Neural crest cell (in vitro differentiated cells): ENCODE measurements around the gene CYB561A3. TPM values are rescaled to one million over a fixed set of nuclear protein-coding genes. Genes with fewer than 3 reads are reported as not detected.

Experiments used
- DNase-seq: peaks from one replicate; pipeline ENCODE4 v3.0.0; 2021; ENCODE audit warnings: low read depth, mixed read lengths, low spot score
- H3K27ac Mint-ChIP-seq: one replicate; pipeline ENCODE4 v1.8.0; 2021; ENCODE audit warnings: mild to moderate bottlenecking, mixed read lengths; ENCODE audit not compliant: unreplicated experiment
- H3K27me3 Mint-ChIP-seq: 2 replicates; pipeline ENCODE4 v1.8.0; 2021; ENCODE audit warnings: low read depth, mild to moderate bottlenecking, mixed read lengths
- H3K36me3 Mint-ChIP-seq: 2 replicates; pipeline ENCODE4 v1.8.0; 2021; ENCODE audit warnings: low read depth, mild to moderate bottlenecking, mixed read lengths
- H3K4me1 Mint-ChIP-seq: 2 replicates; pipeline ENCODE4 v1.8.0; 2021; ENCODE audit warnings: mixed read lengths
- H3K4me3 Mint-ChIP-seq: one replicate; pipeline ENCODE4 v1.8.0; 2021; ENCODE audit warnings: mild to moderate bottlenecking, mixed read lengths
- H3K9me3 Mint-ChIP-seq: 2 replicates; pipeline ENCODE4 v1.8.0; 2021; ENCODE audit warnings: mixed read lengths
- CTCF ChIP-seq: fragments of 200-600 bp; sonication (generic); conservative IDR thresholded peaks from 2 replicates; pipeline ENCODE4 v1.5.0; 2021; ENCODE audit warnings: antibody characterized with exemption, mild to moderate bottlenecking
- total RNA-seq: library from RNA; stranded (reverse); gene quantifications from 2 replicates; pipeline ENCODE4 v1.2.1, GENCODE V29; 2021

The CYB561A3 gene
- total RNA-seq, 1 donor from 2014 or later: 28.9 TPM

GRCh38 chr11:61403658-61404057, 42.0 kb upstream of the CYB561A3 start:
- Mint-ChIP-seq H3K27me3 (no peaks in the 10 kb centered on the region), H3K4me1 (no peaks in the 10 kb centered on the region), H3K4me3 (no peak overlapping the region), H3K36me3 (peaks cover 12% of the 10 kb centered on the region), H3K9me3 (no peaks in the 10 kb centered on the region), H3K27ac (no peak overlapping the region)
- no peak for DNase-seq
- no peak for TF ChIP-seq CTCF

DNA sequence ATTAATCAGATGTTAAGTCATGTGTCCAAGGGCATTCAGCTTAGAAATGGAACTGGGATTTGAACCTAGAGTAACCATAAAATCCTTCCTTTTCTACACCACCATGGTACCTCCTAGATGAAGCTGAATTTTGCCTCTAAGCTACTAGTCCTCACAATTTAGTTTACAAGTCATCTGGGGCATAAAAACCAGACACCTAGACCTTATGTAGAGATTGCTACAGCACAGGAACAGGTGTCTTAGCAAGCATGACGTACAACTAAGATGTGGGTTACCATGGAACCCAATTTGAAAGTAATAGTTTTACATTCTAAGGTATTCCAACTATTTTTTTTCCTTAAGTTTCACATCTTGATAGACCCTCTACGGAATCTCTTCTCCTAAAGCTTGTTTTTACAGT, 39.9 kb upstream of the CYB561A3 start:
- no peak for TF ChIP-seq CTCF
- no peak overlapping the region for H3K4me3 Mint-ChIP-seq
- no peak for DNase-seq
- no peaks in the 10 kb centered on the region for H3K27me3 Mint-ChIP-seq
- H3K9me3 Mint-ChIP-seq: no peaks in the 10 kb centered on the region
- peaks cover 9% of the 10 kb centered on the region for H3K36me3 Mint-ChIP-seq
- no peaks in the 10 kb centered on the region for H3K4me1 Mint-ChIP-seq
- no peak overlapping the region for H3K27ac Mint-ChIP-seq

DNA sequence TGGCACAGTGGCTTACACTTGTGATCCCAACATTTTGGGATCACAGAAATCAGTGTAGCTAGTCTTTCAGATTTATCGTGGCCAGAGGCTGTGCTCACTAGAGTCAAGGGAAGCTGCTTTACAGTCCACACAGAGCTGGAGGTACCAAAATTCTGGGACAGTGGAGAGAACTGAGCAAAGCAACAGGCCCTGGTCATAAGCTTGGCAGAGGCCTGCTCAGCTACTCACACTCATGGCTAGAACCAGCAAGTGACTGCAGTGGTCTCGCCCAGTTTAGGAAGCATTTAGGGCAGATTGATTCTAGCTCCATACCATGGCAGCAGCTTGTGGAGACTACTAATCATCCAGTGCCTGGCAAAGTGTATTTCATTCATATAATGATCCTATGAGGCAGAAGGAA, 39.5 kb upstream of the CYB561A3 start:
- no peak for DNase-seq
- H3K4me1 Mint-ChIP-seq: no peaks in the 10 kb centered on the region
- H3K4me3 Mint-ChIP-seq: no peak overlapping the region
- H3K36me3 Mint-ChIP-seq: peaks cover 9% of the 10 kb centered on the region
- H3K9me3 Mint-ChIP-seq: no peaks in the 10 kb centered on the region
- H3K27ac Mint-ChIP-seq: no peak overlapping the region
- no peaks in the 10 kb centered on the region for H3K27me3 Mint-ChIP-seq
- no peak for TF ChIP-seq CTCF

DNA sequence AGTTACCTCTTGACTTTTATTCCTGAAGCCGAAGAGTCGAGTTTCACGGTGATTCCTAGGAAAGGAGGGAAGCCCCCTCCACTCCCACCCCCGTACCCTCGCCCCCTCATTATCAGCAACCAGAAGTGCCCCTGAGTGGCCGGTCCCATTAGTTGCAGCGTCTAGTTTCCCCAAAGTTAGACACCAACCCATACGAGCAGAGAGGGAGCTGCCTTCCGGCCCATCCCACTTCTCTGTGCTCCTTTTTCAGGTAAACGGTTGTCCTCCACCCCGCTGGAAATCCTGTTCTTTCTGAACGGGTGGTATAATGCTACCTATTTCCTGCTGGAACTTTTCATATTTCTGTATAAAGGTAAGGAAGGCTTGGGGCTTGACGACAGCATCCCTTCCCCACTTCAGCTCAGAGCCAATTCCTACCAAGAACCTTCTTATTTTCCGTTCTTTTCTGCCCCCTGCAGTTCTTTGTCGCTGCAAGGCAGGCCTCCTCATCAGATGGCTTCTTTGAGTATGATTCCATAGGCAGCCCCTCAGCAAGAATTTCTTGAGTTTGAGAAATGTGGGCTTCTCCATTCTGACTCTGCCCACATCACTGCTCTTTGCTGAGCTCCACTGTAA, 31.4 kb upstream of the CYB561A3 start:
- H3K27ac Mint-ChIP-seq: no peak overlapping the region
- peaks cover 21% of the 10 kb centered on the region for H3K4me1 Mint-ChIP-seq
- no peak for TF ChIP-seq CTCF
- peak overlapping the region; percentile 93 for H3K4me3 Mint-ChIP-seq
- H3K36me3 Mint-ChIP-seq: peaks cover 12% of the 10 kb centered on the region
- H3K27me3 Mint-ChIP-seq: no peaks in the 10 kb centered on the region
- DNase-seq: no peak
- peaks cover 7% of the 10 kb centered on the region for H3K9me3 Mint-ChIP-seq

DNA sequence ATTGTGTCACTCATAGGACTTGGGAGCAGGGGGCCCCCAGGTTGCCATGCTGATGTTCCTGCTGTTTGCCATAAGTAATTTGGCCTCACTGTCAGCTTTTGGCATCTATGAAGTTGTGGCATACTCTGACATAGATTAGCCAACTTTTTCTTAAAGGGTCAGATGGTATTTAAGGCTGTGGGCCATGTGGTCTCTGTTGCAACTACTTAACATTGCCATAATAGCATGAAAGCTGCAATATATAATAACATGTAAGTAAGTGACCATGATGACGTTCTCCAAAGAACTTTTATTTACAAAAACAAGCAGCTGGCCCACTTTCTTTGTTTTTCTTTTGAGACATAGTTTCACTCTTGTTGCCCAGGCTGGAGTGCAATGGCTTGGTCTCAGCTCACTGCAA, 28.5 kb upstream of the CYB561A3 start:
- H3K9me3 Mint-ChIP-seq: peaks cover 7% of the 10 kb centered on the region
- no peak for TF ChIP-seq CTCF
- peak overlapping the region; percentile 31 for H3K4me3 Mint-ChIP-seq
- no peaks in the 10 kb centered on the region for H3K27me3 Mint-ChIP-seq
- peaks cover 9% of the 10 kb centered on the region for H3K36me3 Mint-ChIP-seq
- no peak for DNase-seq
- peaks cover 28% of the 10 kb centered on the region for H3K4me1 Mint-ChIP-seq
- H3K27ac Mint-ChIP-seq: no peak overlapping the region
